ENCODE measurements around the gene WWP2.

Gene WWP2

DNA sequence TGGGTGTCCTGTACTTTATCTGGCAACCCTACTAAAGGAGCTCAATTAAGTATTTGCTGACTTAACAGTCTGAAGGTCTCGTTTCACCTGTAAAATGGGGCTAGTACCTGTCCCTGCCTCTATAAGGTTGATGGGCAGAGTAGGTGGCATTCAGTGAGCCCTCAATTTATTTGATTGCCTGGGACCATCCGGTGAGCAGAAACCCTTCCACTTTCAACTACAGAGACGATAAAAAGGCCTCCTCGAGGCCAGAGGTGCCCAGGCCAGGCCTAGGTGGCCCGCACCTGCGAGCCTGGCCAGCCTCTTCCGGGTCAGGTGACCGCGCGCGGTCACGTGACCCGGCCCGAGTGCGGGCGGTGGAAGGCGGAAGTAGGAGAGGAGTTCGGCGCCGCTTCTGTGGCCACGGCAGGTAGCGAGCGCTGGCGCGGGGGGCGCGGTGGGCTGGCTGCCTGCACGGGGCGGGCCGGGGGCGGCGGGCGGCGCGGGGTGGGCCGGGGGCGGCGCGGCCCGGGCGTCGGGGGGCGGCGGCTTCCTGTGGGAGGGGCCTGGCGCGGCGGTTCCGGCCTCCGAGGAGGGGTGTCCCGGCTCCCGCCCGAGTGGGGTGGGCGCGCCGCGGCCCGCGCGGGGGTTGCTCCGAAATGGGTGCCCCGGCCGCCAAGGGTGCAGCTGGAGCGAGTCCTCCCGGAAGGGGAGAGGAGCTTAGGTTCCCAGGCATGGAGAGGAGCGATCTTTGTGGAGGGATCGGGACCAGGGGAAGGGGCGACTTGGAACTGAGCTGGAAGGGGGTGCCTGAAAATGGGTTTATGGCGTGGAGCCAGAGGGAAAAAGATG, at the start of gene WWP2:
TSS of gene WWP2 (plus strand) at position 350 of the 831 bp plus-strand sequence. CDS start 24,679 bp downstream, outside the sequence.
- Histone ChIP-seq H3K4me1 (ENCODE audit: insufficient read depth, low read length, poor library complexity, severe bottlenecking) (peaks cover 18% of the 10 kb centered on the region), H3F3A (ENCODE audit: low read depth) (peaks cover 3% of the 10 kb centered on the region), H3K4me3 (ENCODE audit: low read length, poor library complexity, severe bottlenecking) (peak within 1 kb of the TSS; percentile 97), H3K9me3 (ENCODE audit: insufficient read depth, low read depth, low read length) (no peaks in the 10 kb centered on the region), H2AFZ (ENCODE audit: low read length) (peak within 1 kb of the TSS; percentile 96), H3K9ac (ENCODE audit: low read depth, low read length, poor library complexity, severe bottlenecking) (peak within 1 kb of the TSS; percentile 84), H3K9me2 (replicated peaks; ENCODE audit: low read depth, low read length) (no peaks in the 10 kb centered on the region), H3K79me2 (ENCODE audit: insufficient read depth, low read length) (peaks cover 17% of the 10 kb centered on the region; the same call in 1 of the 2 replicates), H4K20me1 (ENCODE audit: insufficient read depth, low read length, poor library complexity, severe bottlenecking) (no peaks in the 10 kb centered on the region), H3K4me2 (ENCODE audit: low read depth, low read length, poor library complexity, severe bottlenecking) (peak within 1 kb of the TSS; percentile 96), H3K36me3 (ENCODE audit: insufficient read depth, low read length) (no peaks in the 10 kb centered on the region), H3K27me3 (ENCODE audit: insufficient read depth, low read length, poor library complexity, severe bottlenecking) (no peaks in the 10 kb centered on the region)
- TF ChIP-seq, protein P1, sequence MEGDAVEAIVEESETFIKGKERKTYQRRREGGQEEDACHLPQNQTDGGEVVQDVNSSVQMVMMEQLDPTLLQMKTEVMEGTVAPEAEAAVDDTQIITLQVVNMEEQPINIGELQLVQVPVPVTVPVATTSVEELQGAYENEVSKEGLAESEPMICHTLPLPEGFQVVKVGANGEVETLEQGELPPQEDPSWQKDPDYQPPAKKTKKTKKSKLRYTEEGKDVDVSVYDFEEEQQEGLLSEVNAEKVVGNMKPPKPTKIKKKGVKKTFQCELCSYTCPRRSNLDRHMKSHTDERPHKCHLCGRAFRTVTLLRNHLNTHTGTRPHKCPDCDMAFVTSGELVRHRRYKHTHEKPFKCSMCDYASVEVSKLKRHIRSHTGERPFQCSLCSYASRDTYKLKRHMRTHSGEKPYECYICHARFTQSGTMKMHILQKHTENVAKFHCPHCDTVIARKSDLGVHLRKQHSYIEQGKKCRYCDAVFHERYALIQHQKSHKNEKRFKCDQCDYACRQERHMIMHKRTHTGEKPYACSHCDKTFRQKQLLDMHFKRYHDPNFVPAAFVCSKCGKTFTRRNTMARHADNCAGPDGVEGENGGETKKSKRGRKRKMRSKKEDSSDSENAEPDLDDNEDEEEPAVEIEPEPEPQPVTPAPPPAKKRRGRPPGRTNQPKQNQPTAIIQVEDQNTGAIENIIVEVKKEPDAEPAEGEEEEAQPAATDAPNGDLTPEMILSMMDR (conservative IDR thresholded peaks at IDR 0.05; ENCODE audit: low read length): no peak
- TF ChIP-seq EZH2phosphoT487 (IDR thresholded peaks at IDR 0.05; ENCODE audit: borderline replicate concordance): no peak

DNA sequence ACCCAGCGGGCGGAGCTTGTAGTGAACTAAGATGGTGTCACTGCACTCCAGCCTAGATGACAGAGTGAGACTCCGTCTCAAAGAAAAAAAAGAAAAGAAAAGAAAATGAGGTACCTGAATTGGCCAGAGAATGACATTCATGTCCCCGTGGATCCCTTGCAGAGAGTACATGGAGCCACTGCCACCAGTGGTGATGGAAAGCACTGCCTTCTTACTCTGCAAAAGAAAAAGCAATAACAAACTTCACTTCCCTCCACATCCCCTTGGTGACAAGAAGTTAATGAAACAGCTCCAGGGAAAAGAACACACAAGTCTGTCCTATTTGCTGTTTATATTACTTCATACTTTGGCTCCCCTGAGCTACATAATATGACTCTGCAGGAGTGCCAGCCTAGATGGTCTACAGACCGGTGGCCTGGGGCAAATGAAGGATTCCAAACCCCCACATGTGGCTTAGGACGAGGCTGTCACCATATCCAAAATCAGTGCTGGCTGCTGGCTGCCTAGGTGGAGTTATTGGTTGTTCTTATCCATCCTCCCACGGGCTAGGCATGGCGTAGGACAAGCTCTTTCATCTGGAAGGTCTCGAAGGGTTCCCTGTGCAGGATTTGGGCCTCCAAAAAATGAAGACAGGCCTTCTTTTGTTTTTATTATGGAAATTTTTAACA, 49.1 kb upstream of the WWP2 start:
- Histone ChIP-seq H3K9me3 (ENCODE audit: insufficient read depth, low read depth, low read length) (no peaks in the 10 kb centered on the region), H3K9ac (ENCODE audit: low read depth, low read length, poor library complexity, severe bottlenecking) (no peak overlapping the region), H2AFZ (ENCODE audit: low read length) (no peak overlapping the region), H3K4me3 (ENCODE audit: low read length, poor library complexity, severe bottlenecking) (no peak overlapping the region), H3K4me2 (ENCODE audit: low read depth, low read length, poor library complexity, severe bottlenecking) (no peak overlapping the region), H4K20me1 (ENCODE audit: insufficient read depth, low read length, poor library complexity, severe bottlenecking) (no peaks in the 10 kb centered on the region), H3K36me3 (ENCODE audit: insufficient read depth, low read length) (no peaks in the 10 kb centered on the region), H3F3A (ENCODE audit: low read depth) (no peaks in the 10 kb centered on the region), H3K79me2 (ENCODE audit: insufficient read depth, low read length) (no peaks in the 10 kb centered on the region), H3K27me3 (ENCODE audit: insufficient read depth, low read length, poor library complexity, severe bottlenecking) (no peaks in the 10 kb centered on the region), H3K4me1 (ENCODE audit: insufficient read depth, low read length, poor library complexity, severe bottlenecking) (no peaks in the 10 kb centered on the region), H3K9me2 (replicated peaks; ENCODE audit: low read depth, low read length) (no peaks in the 10 kb centered on the region)
- TF ChIP-seq, protein P1 (conservative IDR thresholded peaks at IDR 0.05; ENCODE audit: low read length): no peak
- no peak for TF ChIP-seq EZH2phosphoT487 (IDR thresholded peaks at IDR 0.05; ENCODE audit: borderline replicate concordance)

DNA sequence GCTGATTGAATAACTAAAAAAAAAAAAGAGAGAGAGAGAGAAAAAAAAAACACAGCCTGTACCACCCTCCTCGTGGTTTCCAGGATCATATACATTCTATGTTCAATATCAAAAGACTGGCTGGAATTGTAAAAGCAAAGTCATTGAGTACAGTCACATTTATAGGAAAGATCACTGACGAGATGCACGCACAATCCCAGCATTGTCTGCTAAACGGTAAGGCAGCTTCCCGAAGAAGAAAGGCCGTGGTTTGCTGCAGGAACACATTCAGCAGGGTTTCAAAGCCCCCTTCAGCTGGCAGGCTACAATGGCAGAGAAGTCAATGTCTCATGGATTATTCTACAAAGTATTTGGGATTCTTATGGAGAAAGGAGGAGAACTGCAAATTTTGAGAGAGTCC, 45.1 kb upstream of the WWP2 start:
- H3K9me2 ChIP-seq (replicated peaks; ENCODE audit: low read depth, low read length): no peaks in the 10 kb centered on the region
- no peaks in the 10 kb centered on the region for H3K27me3 ChIP-seq (ENCODE audit: insufficient read depth, low read length, poor library complexity, severe bottlenecking)
- no peaks in the 10 kb centered on the region for H3K9me3 ChIP-seq (ENCODE audit: insufficient read depth, low read depth, low read length)
- no peaks in the 10 kb centered on the region for H3K79me2 ChIP-seq (ENCODE audit: insufficient read depth, low read length)
- no peak overlapping the region for H2AFZ ChIP-seq (ENCODE audit: low read length)
- no peak overlapping the region for H3K4me3 ChIP-seq (ENCODE audit: low read length, poor library complexity, severe bottlenecking)
- no peak for TF ChIP-seq EZH2phosphoT487 (IDR thresholded peaks at IDR 0.05; ENCODE audit: borderline replicate concordance)
- TF ChIP-seq, protein P1 (conservative IDR thresholded peaks at IDR 0.05; ENCODE audit: low read length): no peak
- no peak overlapping the region for H3K9ac ChIP-seq (ENCODE audit: low read depth, low read length, poor library complexity, severe bottlenecking)
- H3K4me2 ChIP-seq (ENCODE audit: low read depth, low read length, poor library complexity, severe bottlenecking): no peak overlapping the region
- H4K20me1 ChIP-seq (ENCODE audit: insufficient read depth, low read length, poor library complexity, severe bottlenecking): no peaks in the 10 kb centered on the region
- H3K4me1 ChIP-seq (ENCODE audit: insufficient read depth, low read length, poor library complexity, severe bottlenecking): no peaks in the 10 kb centered on the region
- H3F3A ChIP-seq (ENCODE audit: low read depth): no peaks in the 10 kb centered on the region
- H3K36me3 ChIP-seq (ENCODE audit: insufficient read depth, low read length): no peaks in the 10 kb centered on the region
